Subcutaneous adipose tissue (tissue), 4 donors: ENCODE measurements around the gene DGCR2. TPM values are rescaled to one million over a fixed set of nuclear protein-coding genes. Genes with fewer than 3 reads are reported as not detected.

Source experiments
- total RNA-seq, 4 donors: library from RNA; depleted of rRNA; stranded (reverse); fragments of >200 nt; gene quantifications; one replicate each; pipeline ENCODE4 v1.1.0, GENCODE V29; 2016
- TF ChIP-seq, protein P1 (sequence below): fragments of 450-650 bp; IDR thresholded peaks from one replicate; pipeline ENCODE4 v1.5.1; 2016; ENCODE audit warnings: low read depth, mild to moderate bottlenecking, control low read depth, antibody characterized with exemption, moderate library complexity

The DGCR2 gene
- total RNA-seq, 4 donors from 2014 or later, result 22.3 to 47.1 (median 30.5) TPM

DNA sequence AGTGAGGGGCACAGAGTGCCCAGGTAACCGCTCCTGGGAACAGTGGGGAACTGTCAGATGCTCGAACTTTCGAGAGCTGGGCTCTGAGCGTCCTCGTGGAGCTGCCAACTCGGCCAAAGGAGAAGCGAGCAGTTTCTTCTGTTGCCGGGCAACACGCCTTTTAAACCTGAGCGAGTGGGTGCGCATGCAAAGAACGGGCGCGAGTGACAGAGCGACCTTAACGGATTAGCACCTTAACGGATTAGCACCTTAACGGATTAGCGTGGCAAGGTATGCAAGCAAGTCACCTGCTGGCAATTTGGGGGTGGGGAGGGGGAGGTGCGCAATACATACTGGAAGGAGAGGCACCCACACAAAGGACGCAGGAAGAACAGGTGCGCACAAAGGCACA lies 124.3 kb downstream of the DGCR2 start:
- TF ChIP-seq, protein P1, sequence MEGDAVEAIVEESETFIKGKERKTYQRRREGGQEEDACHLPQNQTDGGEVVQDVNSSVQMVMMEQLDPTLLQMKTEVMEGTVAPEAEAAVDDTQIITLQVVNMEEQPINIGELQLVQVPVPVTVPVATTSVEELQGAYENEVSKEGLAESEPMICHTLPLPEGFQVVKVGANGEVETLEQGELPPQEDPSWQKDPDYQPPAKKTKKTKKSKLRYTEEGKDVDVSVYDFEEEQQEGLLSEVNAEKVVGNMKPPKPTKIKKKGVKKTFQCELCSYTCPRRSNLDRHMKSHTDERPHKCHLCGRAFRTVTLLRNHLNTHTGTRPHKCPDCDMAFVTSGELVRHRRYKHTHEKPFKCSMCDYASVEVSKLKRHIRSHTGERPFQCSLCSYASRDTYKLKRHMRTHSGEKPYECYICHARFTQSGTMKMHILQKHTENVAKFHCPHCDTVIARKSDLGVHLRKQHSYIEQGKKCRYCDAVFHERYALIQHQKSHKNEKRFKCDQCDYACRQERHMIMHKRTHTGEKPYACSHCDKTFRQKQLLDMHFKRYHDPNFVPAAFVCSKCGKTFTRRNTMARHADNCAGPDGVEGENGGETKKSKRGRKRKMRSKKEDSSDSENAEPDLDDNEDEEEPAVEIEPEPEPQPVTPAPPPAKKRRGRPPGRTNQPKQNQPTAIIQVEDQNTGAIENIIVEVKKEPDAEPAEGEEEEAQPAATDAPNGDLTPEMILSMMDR, result no peak

DNA sequence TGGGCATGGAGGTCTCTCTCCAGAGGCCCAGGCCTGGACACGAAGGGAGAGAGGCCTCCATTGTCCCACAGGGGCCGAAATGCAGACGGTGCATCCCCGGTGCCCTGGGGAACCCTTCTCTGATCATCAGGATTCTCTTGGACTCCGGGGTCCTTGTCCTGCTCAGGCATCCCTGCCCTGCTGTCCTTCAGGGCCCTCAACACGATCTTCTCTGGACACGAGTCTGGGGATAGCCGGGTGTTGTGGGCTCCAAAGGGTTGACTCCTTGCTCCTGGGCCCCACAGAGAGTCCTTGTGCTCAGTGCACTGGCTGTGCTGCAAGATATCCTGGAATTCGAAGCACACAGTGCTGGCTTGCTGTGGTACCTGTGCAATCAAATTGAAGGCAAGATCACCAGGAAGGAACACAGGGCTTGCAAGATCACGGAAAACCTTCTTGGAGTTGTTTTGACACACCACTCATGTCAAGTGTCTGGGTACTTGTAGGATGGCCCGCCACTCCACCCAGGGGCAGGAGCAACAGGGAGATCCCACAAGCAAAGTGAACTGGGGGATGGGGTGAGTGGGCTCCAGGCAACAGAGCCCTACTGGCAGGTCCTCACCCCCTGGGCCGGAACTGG lies 124.8 kb downstream of the DGCR2 start:
- TF ChIP-seq, protein P1, result no peak

DNA sequence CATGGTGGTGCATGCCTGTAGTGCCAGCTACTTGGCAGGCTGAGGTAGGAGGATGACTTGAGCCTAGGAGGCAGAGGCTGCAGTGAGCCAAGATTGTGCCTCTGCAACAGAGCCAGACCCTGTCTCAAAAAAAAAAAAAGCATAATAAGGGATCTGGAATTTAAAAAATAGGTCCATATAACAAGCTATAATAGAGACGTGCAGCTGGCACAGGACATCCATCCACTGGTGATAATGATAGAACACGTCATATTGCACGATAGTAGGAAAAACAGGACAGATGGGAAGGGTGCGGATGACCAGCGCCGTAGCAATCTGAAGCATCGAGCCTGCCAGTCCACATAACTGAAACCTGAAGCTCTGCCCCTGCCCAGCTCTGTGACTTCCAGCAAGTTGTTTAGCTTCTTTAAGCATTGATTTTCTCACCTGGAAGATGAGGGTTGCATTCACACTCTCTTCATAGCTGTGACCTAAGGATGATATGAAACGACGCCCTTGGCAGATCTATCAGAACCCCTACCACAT lies 125.8 kb downstream of the DGCR2 start:
- TF ChIP-seq, protein P1, result no peak

DNA sequence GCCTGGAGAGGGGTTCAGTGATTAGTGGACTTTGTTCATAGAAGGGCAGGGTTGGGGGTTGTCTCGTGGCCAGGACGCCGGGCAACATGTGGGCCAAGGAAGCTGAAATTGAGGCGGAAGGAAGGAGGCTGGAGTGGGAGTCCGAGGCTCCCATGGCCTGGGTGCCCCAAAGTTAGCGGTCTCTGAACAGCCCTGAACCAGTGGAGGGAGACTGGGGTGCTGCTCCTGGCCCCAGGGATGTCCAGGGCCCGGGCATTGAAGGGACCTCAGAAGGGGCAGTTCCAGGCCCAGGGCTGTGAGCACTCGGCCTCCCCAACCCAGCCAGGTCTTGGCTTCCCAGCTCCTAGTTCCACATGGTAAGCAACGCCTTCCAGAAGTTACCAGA lies 126.9 kb downstream of the DGCR2 start:
- TF ChIP-seq, protein P1, result no peak

DNA sequence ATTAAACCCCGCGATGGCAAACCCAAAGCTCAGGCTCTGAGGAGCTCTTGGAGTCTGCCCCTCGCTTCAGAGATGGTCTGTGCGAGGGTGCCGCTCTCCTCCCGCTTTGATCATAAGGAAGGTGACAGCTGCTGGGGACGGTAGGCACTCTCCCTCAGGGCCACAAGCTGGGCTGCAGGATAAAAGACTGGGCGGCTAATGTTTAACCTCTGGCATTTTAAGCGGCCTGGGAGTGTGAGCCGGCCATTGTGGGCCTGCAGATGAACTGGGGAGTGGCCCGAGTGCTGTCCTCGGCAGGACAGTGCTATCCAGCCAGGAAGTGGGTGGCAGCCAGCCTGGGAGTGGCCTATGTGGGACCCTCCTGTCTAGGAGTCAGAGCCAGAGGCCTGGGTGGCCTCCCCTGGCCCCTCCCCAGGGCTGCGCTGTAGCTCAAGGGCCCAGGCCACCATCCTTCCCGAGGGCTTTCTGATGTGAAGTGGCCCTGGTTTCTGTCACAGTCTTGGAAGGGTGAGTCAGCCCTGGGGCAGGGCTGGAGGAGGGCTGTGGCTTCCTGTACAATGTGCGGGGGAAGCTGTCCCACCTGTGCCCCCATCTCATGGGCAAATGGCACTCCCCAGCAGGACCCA lies 127.4 kb downstream of the DGCR2 start:
- TF ChIP-seq, protein P1, result no peak

DNA sequence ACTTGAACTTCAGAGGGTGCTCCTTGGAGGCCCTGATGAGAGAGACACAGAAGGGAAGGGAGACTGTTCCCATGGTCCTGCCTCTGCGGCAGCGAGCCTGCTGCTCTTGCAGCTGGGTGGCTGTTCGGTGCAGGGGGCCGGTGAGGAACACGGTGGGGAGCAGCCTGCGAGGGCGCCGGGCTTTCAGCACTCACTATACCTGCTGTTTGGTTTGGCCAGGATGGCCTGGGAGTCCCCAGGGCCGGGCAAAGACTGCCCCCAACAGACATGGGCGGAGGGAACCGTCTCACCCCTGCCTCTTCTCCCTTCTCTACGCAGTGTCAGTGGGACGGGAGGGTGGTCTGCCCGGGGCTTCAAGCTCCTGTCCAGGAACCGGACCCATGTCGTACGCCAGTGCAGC lies 128.2 kb downstream of the DGCR2 start:
- TF ChIP-seq, protein P1, result no peak

DNA sequence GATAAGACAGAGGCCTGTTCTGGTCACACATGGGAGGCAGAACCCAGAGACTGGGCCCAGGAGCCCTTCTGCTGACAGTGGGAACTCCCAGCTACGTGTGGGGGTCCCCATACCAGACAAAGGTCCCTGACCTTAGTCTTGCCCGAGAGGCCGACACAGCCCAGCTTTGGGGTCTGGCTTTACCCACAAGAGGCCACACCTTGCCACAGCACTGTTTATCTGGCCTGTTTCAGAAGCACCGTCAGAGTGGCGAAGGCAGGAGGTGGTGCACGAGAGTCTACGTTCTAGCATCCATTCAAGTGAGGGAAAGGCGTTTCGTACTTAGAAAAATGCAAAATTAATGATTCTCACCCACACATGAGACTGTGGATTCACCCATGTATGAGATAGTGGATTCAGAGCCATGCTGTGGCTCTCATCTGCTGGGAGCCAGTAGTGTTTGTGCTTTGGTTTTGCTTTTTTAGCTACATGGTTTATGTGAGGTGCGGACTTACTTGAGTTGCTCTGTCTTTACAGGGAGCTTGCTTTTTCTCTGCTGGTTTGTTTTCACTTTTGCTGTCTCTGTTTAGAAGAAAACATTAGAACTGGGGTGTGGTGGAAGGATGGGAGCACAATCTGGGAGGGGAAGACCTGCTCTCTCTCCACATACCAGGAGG lies 129.5 kb downstream of the DGCR2 start:
- TF ChIP-seq, protein P1, result no peak
